Endodermal cell (in vitro differentiated cells): ENCODE measurements around the gene RTCB. TPM values are rescaled to one million over a fixed set of nuclear protein-coding genes. Genes with fewer than 3 reads are reported as not detected.

Source experiments
- DNase-seq: peaks from one replicate; pipeline ENCODE4 v3.0.0-alpha.2; 2017
- H3K27ac ChIP-seq: 2 replicates; pipeline ENCODE4 v1.5.1; 2013; ENCODE audit warnings: mild to moderate bottlenecking, low read depth, low read length, moderate library complexity
- H3K27me3 ChIP-seq: 2 replicates; pipeline ENCODE4 v1.6.1; 2013; ENCODE audit warnings: mild to moderate bottlenecking, low read length, moderate library complexity; ENCODE audit not compliant: insufficient read depth, control insufficient read depth, poor library complexity, severe bottlenecking
- H3K36me3 ChIP-seq: 2 replicates; pipeline ENCODE4 v1.7.0; 2013; ENCODE audit warnings: mild to moderate bottlenecking, low read length, moderate library complexity; ENCODE audit not compliant: control insufficient read depth, insufficient read depth
- H3K4me1 ChIP-seq: one replicate; pipeline ENCODE4 v1.7.0; 2013; ENCODE audit warnings: low read length; ENCODE audit not compliant: control insufficient read depth, insufficient read depth
- H3K4me3 ChIP-seq: 2 replicates; pipeline ENCODE4 v1.5.1; 2013; ENCODE audit warnings: mild to moderate bottlenecking, low read length, moderate library complexity
- H3K9ac ChIP-seq: 2 replicates; pipeline ENCODE4 v1.6.1; 2013; ENCODE audit warnings: mild to moderate bottlenecking, low read length, moderate library complexity; ENCODE audit not compliant: poor library complexity, severe bottlenecking; ENCODE audit errors: extremely low read depth
- H3K9me3 ChIP-seq: 2 replicates; pipeline ENCODE4 v1.6.1; 2013; ENCODE audit warnings: mild to moderate bottlenecking, low read length, moderate library complexity; ENCODE audit not compliant: control insufficient read depth
- H3K27ac Mint-ChIP-seq: 2 replicates; pipeline ENCODE4 v1.8.0; 2020; ENCODE audit warnings: mixed read lengths
- H3K27me3 Mint-ChIP-seq: 2 replicates; pipeline ENCODE4 v1.8.0; 2021; ENCODE audit warnings: mild to moderate bottlenecking, mixed read lengths; ENCODE audit not compliant: insufficient read depth
- H3K36me3 Mint-ChIP-seq: 2 replicates; pipeline ENCODE4 v1.8.0; 2020; ENCODE audit warnings: low read depth, mixed read lengths
- H3K4me1 Mint-ChIP-seq: 2 replicates; pipeline ENCODE4 v1.8.0; 2020; ENCODE audit warnings: mixed read lengths
- H3K4me3 Mint-ChIP-seq: 2 replicates; pipeline ENCODE4 v1.8.0; 2020; ENCODE audit warnings: mild to moderate bottlenecking, moderate library complexity, mixed read lengths
- H3K9me3 Mint-ChIP-seq: 2 replicates; pipeline ENCODE4 v1.8.0; 2020; ENCODE audit warnings: mild to moderate bottlenecking, mixed read lengths
- WGBS, 2 experiments: methylation state at CpG; one replicate each; pipeline versions ENCODE4 v1.1.5 to v1.1.7; 2013; ENCODE audit warnings: missing lambda C conversion rate in 2 of 2, mixed read lengths in 1 of 2; ENCODE audit not compliant: insufficient coverage in 1 of 2, insufficient read length in 1 of 2; 5-methylcytosine and 5-hydroxymethylcytosine counted together
- total RNA-seq, 2 donors: library from RNA; stranded (reverse); fragmentation: NEBNext Ultra II Directional in 1 of 2; extraction: Animal tissue kit (Norgen Biotek cat#: 25700) in 1 of 2; gene quantifications; 2 replicates in 1 of 2; 3 replicates in 1 of 2; pipeline ENCODE4 v1.2.1, GENCODE V29; 2021
- TF ChIP-seq, protein P1 (sequence below): fragments of 200-600 bp; sonication (generic); conservative IDR thresholded peaks from 2 replicates; pipeline ENCODE4 v1.5.0; 2021; ENCODE audit warnings: antibody characterized with exemption, mild to moderate bottlenecking

The RTCB gene
- total RNA-seq, 2 donors from 2014 or later = 113 to 126 TPM

DNA sequence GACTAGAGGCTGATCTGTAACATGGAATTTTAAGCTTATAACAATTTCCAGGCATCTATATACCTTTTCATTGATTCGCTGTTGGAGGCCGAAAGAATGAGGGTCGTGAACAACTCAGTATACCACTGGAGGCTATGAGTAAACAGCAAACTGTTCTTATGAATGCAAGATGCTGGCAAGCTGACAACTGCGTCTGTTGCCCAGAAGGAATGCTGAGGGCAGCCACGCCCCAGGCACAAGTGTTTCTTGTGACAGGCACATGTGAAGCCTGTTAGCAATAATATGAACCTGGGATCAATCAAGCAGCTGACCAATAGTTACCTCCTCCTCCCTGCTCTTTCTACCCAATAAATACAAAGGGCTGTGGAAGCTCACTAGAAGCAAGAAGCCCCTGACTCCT is 15.3 kb downstream of the RTCB start:
- H3K4me1 Mint-ChIP-seq = no peaks in the 10 kb centered on the region
- Histone ChIP-seq H3K36me3 (peaks cover 97% of the 10 kb centered on the region), H3K9ac (no peak overlapping the region), H3K27ac (no peak overlapping the region), H3K27me3 (no peaks in the 10 kb centered on the region), H3K4me1 (no peaks in the 10 kb centered on the region), H3K4me3 (no peak overlapping the region), H3K9me3 (no peaks in the 10 kb centered on the region)
- no peak for DNase-seq
- H3K27ac Mint-ChIP-seq = no peak overlapping the region
- no peaks in the 10 kb centered on the region for H3K9me3 Mint-ChIP-seq
- peaks cover 84% of the 10 kb centered on the region for H3K36me3 Mint-ChIP-seq
- 92 to 96% methylated on average over 4 to 5 of the region's 5 CpGs for WGBS, 2 experiments
- TF ChIP-seq, protein P1, sequence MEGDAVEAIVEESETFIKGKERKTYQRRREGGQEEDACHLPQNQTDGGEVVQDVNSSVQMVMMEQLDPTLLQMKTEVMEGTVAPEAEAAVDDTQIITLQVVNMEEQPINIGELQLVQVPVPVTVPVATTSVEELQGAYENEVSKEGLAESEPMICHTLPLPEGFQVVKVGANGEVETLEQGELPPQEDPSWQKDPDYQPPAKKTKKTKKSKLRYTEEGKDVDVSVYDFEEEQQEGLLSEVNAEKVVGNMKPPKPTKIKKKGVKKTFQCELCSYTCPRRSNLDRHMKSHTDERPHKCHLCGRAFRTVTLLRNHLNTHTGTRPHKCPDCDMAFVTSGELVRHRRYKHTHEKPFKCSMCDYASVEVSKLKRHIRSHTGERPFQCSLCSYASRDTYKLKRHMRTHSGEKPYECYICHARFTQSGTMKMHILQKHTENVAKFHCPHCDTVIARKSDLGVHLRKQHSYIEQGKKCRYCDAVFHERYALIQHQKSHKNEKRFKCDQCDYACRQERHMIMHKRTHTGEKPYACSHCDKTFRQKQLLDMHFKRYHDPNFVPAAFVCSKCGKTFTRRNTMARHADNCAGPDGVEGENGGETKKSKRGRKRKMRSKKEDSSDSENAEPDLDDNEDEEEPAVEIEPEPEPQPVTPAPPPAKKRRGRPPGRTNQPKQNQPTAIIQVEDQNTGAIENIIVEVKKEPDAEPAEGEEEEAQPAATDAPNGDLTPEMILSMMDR = no peak
- no peaks in the 10 kb centered on the region for H3K27me3 Mint-ChIP-seq
- no peak overlapping the region for H3K4me3 Mint-ChIP-seq

DNA sequence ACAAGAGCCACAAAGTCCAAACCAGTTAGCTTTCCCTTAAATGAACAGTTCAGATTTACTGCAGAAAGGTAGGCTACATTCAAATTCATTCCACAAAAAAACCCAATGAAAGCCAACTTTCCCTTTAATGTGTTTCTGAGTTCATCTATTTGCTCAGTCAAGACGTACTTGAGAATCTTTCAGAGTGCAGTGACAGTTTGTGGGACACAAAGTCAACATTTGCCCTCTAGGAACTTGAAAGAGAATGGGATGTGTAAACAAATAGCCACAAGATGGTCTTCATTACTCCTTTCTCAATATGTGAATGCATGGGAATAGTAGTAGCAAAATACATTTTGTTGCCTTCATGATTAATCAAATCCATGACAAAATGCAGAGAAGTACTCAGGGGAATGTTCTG is 15.8 kb downstream of the RTCB start:
- DNase-seq = no peak
- H3K9me3 Mint-ChIP-seq = no peaks in the 10 kb centered on the region
- Histone ChIP-seq H3K36me3 (peaks cover 93% of the 10 kb centered on the region), H3K9me3 (no peaks in the 10 kb centered on the region), H3K4me3 (no peak overlapping the region), H3K4me1 (no peaks in the 10 kb centered on the region), H3K27me3 (no peaks in the 10 kb centered on the region), H3K9ac (no peak overlapping the region), H3K27ac (no peak overlapping the region)
- H3K4me1 Mint-ChIP-seq = no peaks in the 10 kb centered on the region
- 96 to 100% methylated on average over 1 of the region's 1 CpG for WGBS, 2 experiments
- no peaks in the 10 kb centered on the region for H3K27me3 Mint-ChIP-seq
- TF ChIP-seq, protein P1 = no peak
- no peak overlapping the region for H3K27ac Mint-ChIP-seq
- H3K4me3 Mint-ChIP-seq = no peak overlapping the region
- peaks cover 84% of the 10 kb centered on the region for H3K36me3 Mint-ChIP-seq

DNA sequence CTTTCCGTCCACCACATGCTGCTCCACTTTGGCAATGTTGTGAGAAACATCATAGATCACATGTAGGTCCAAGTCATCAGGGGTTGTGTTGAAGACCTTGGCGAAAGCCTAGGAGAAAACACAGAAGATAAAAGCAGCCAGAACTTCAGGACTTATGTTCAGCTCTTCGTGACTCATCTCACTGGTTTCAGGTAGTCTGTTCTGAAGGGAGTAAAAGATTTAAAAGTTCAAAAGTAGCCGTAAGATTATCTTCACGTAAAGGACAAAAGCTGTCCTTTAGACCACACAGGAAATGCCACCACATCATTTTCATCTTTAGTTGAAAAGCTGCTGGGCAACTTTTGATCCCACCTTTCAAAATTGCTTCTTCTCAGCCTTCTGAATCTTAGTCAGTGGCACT is 16.9 kb downstream of the RTCB start:
- no peak overlapping the region for H3K27ac ChIP-seq
- 89 to 90% methylated on average over 5 of the region's 5 CpGs for WGBS, 2 experiments

More for the DNA sequence above, 16.9 kb downstream of the RTCB start:
- no peaks in the 10 kb centered on the region for H3K27me3 Mint-ChIP-seq
- H3K4me3 ChIP-seq = no peak overlapping the region
- H3K4me3 Mint-ChIP-seq = no peak overlapping the region
- H3K36me3 ChIP-seq = peaks cover 93% of the 10 kb centered on the region
- TF ChIP-seq, protein P1 = no peak
- H3K4me1 ChIP-seq = no peaks in the 10 kb centered on the region
- no peaks in the 10 kb centered on the region for H3K9me3 Mint-ChIP-seq
- no peak overlapping the region for H3K9ac ChIP-seq
- no peaks in the 10 kb centered on the region for H3K4me1 Mint-ChIP-seq
- H3K27me3 ChIP-seq = no peaks in the 10 kb centered on the region
- peaks cover 83% of the 10 kb centered on the region for H3K36me3 Mint-ChIP-seq
- H3K27ac Mint-ChIP-seq = no peak overlapping the region
- no peaks in the 10 kb centered on the region for H3K9me3 ChIP-seq
- no peak for DNase-seq
